Measurements from ENCODE around the gene GCK.

- no peak for TF ChIP-seq RORA (CRISPR knock-in tag; IDR thresholded peaks at IDR 0.05)
- TF ChIP-seq POLR2A (IDR thresholded peaks at IDR 0.05; ENCODE audit: insufficient read depth in 1 of 2, low read depth in 2 of 2, low read length in 2 of 2), result no peak
- no peak for TF ChIP-seq U2AF1 (optimal IDR thresholded peaks at IDR 0.05; ENCODE audit: low read depth, low read length)
- TF ChIP-seq FOXA1 (IDR thresholded peaks at IDR 0.05), result no peak
- TF ChIP-seq FOXA1 (CRISPR knock-in tag; IDR thresholded peaks at IDR 0.05), result no peak
- TF ChIP-seq GMEB2 (CRISPR knock-in tag; IDR thresholded peaks at IDR 0.05; ENCODE audit: low read depth), result no peak
- no peak for TF ChIP-seq YY1 (IDR thresholded peaks at IDR 0.05; ENCODE audit: insufficient read depth, insufficient replicate concordance, low read depth, low read length)
- TF ChIP-seq HCFC1 (IDR thresholded peaks at IDR 0.05; ENCODE audit: low read depth, low read length), result no peak
- TF ChIP-seq PRMT3 (CRISPR knock-in tag; IDR thresholded peaks at IDR 0.05; ENCODE audit: borderline replicate concordance, low read depth), result no peak
- TF ChIP-seq GABPB1 (CRISPR knock-in tag; IDR thresholded peaks at IDR 0.05), result no peak
- no peak for TF ChIP-seq CTCF (CRISPR knock-in tag; IDR thresholded peaks at IDR 0.05)
- no peak for TF ChIP-seq AFF4 (CRISPR knock-in tag; IDR thresholded peaks at IDR 0.05)
- TF ChIP-seq ZNF746 (CRISPR knock-in tag; IDR thresholded peaks at IDR 0.05), result no peak
- no peak for TF ChIP-seq SOX6 (IDR thresholded peaks at IDR 0.05)
- no peak for TF ChIP-seq SOX6 (CRISPR knock-in tag; IDR thresholded peaks at IDR 0.05)
Measured at GRCh38 chr7:44222776-44223261, 33.6 kb upstream of the GCK start.

All from HepG2 (cell line).